WTC11 (cell line): Measurements from ENCODE around the gene SLC9A7. TPM values are rescaled to one million over a fixed set of nuclear protein-coding genes. Genes with fewer than 3 reads are reported as not detected.

ENCODE experiments used
- ATAC-seq: fragments of 200-7000 bp; cut with Tn5 transposase; 2 replicates; pipeline ENCODE4 v1.10.0; 2021; ENCODE audit warnings: mild to moderate bottlenecking, moderate library complexity
- CTCF ChIA-PET: fragments of 300-600 bp; sonication (Branson Sonifier 250); formaldehyde crosslinking; loops from one replicate; lab custom pipeline; 2021; ENCODE audit warnings: antibody characterized with exemption; lab: Charles Lee
- POLR2A ChIA-PET: fragments of 350-600 bp; sonication (Branson Sonifier 250); formaldehyde crosslinking; loops from one replicate; lab custom pipeline; 2021; ENCODE audit warnings: antibody characterized with exemption; lab: Charles Lee
- DNase-seq: peaks from one replicate; pipeline ENCODE4 v3.0.0; 2021; ENCODE audit warnings: low spot score
- H3K27ac Mint-ChIP-seq: 2 replicates; pipeline ENCODE4 v1.8.0; 2021; ENCODE audit warnings: mixed read lengths
- H3K27me3 Mint-ChIP-seq: 2 replicates; pipeline ENCODE4 v1.8.0; 2021; ENCODE audit warnings: low read depth, mild to moderate bottlenecking, moderate library complexity, mixed read lengths
- H3K36me3 Mint-ChIP-seq: 2 replicates; pipeline ENCODE4 v1.8.0; 2021; ENCODE audit warnings: mixed read lengths
- H3K4me1 Mint-ChIP-seq: 2 replicates; pipeline ENCODE4 v1.8.0; 2022; ENCODE audit warnings: mixed read lengths
- H3K4me3 Mint-ChIP-seq: 2 replicates; pipeline ENCODE4 v1.8.0; 2021; ENCODE audit warnings: mild to moderate bottlenecking, moderate library complexity, mixed read lengths
- H3K9me3 Mint-ChIP-seq: 2 replicates; pipeline ENCODE4 v1.8.0; 2021; ENCODE audit warnings: mixed read lengths
- AFF4 ChIP-seq: sonication (generic); formaldehyde crosslinking; IDR thresholded peaks from 2 replicates; pipeline ENCODE4 v1.8.1; 2023; ENCODE audit warnings: mild to moderate bottlenecking, missing genetic modification reagents, borderline replicate concordance
- ATF3 ChIP-seq: sonication (generic); formaldehyde crosslinking; conservative IDR thresholded peaks from 2 replicates; pipeline ENCODE4 v1.8.1; 2022; ENCODE audit warnings: mild to moderate bottlenecking, missing genetic modification reagents
- CREB1 ChIP-seq: sonication (generic); formaldehyde crosslinking; IDR thresholded peaks from 2 replicates; pipeline ENCODE4 v1.8.0; 2023; ENCODE audit warnings: mild to moderate bottlenecking, missing genetic modification reagents
- CREM ChIP-seq: sonication (generic); formaldehyde crosslinking; IDR thresholded peaks from 2 replicates; pipeline ENCODE4 v1.8.1; 2022; ENCODE audit warnings: mild to moderate bottlenecking, missing genetic modification reagents, moderate library complexity
- E2F5 ChIP-seq: sonication (generic); formaldehyde crosslinking; IDR thresholded peaks from 2 replicates; pipeline ENCODE4 v1.8.1; 2022; ENCODE audit warnings: mild to moderate bottlenecking, moderate library complexity, missing genetic modification reagents
- ETV6 ChIP-seq: sonication (generic); formaldehyde crosslinking; IDR thresholded peaks from 2 replicates; pipeline ENCODE4 v1.8.1; 2022; ENCODE audit warnings: mild to moderate bottlenecking, missing genetic modification reagents
- FOXK1 ChIP-seq: sonication (generic); formaldehyde crosslinking; IDR thresholded peaks from 2 replicates; pipeline ENCODE4 v1.8.0; 2022; ENCODE audit warnings: mild to moderate bottlenecking, moderate library complexity, missing genetic modification reagents
- GABPB1 ChIP-seq: sonication (generic); formaldehyde crosslinking; IDR thresholded peaks from 2 replicates; pipeline ENCODE4 v1.8.1; 2023; ENCODE audit warnings: mild to moderate bottlenecking, missing genetic modification reagents
- JAZF1 ChIP-seq: fragments of 250-450 bp; sonication (Bioruptor Pico); IDR thresholded peaks from 2 replicates; pipeline ENCODE4 v1.9.0; 2021; ENCODE audit warnings: moderate library complexity, mild to moderate bottlenecking, inconsistent platforms
- JUN ChIP-seq: sonication (generic); formaldehyde crosslinking; IDR thresholded peaks from 2 replicates; pipeline ENCODE4 v1.8.0; 2023; ENCODE audit warnings: mild to moderate bottlenecking, missing genetic modification reagents
- KAT7 ChIP-seq: sonication (generic); formaldehyde crosslinking; IDR thresholded peaks from 2 replicates; pipeline ENCODE4 v1.8.1; 2023; ENCODE audit warnings: missing genetic modification reagents, mild to moderate bottlenecking, borderline replicate concordance
- NR3C1 ChIP-seq: sonication (generic); formaldehyde crosslinking; conservative IDR thresholded peaks from 2 replicates; pipeline ENCODE4 v1.8.1; 2023; ENCODE audit warnings: low read depth, mild to moderate bottlenecking, missing genetic modification reagents
- RELA ChIP-seq: sonication (generic); formaldehyde crosslinking; IDR thresholded peaks from 2 replicates; pipeline ENCODE4 v1.8.1; 2022; ENCODE audit warnings: missing genetic modification reagents, mild to moderate bottlenecking, borderline replicate concordance
- SOX15 ChIP-seq: fragments of 250-450 bp; sonication (Bioruptor Pico); IDR thresholded peaks from 2 replicates; pipeline ENCODE4 v1.9.0; 2021; ENCODE audit warnings: mild to moderate bottlenecking
- ZNF138 ChIP-seq: sonication (generic); formaldehyde crosslinking; conservative IDR thresholded peaks from 2 replicates; pipeline ENCODE4 v1.8.1; 2022; ENCODE audit warnings: mild to moderate bottlenecking, moderate library complexity, missing genetic modification reagents
- ZNF232 ChIP-seq: sonication (generic); formaldehyde crosslinking; IDR thresholded peaks from 2 replicates; pipeline ENCODE4 v1.8.0; 2022; ENCODE audit warnings: mild to moderate bottlenecking, missing genetic modification reagents
- ZNF396 ChIP-seq: fragments of 250-450 bp; sonication (Bioruptor Pico); IDR thresholded peaks from 2 replicates; pipeline ENCODE4 v1.8.0; 2021; ENCODE audit warnings: mild to moderate bottlenecking, moderate library complexity, borderline replicate concordance
- ZNF416 ChIP-seq: fragments of 250-450 bp; sonication (Bioruptor Pico); IDR thresholded peaks from 2 replicates; pipeline ENCODE4 v1.9.0; 2021; ENCODE audit warnings: mild to moderate bottlenecking, inconsistent platforms
- total RNA-seq: library from RNA; stranded (reverse); gene quantifications from 3 replicates; pipeline ENCODE4 v1.2.3, GENCODE V29; 2021
- TF ChIP-seq, protein P1 (sequence below): sonication (generic); formaldehyde crosslinking; IDR thresholded peaks from 2 replicates; pipeline ENCODE4 v1.8.1; 2023; ENCODE audit warnings: mild to moderate bottlenecking, missing genetic modification reagents, moderate library complexity
- TF ChIP-seq, protein P2 (sequence below): fragments of 250-450 bp; sonication (Bioruptor Pico); IDR thresholded peaks from 2 replicates; pipeline ENCODE4 v1.9.0; 2021; ENCODE audit warnings: mild to moderate bottlenecking
- TF ChIP-seq, protein P3 (sequence below): fragments of 250-450 bp; sonication (Bioruptor Pico); IDR thresholded peaks from 2 replicates; pipeline ENCODE4 v1.9.0; 2021; ENCODE audit warnings: mild to moderate bottlenecking, borderline replicate concordance

SLC9A7 gene
- total RNA-seq, 1 experiment from 2014 or later, result 18.0 TPM

DNA sequence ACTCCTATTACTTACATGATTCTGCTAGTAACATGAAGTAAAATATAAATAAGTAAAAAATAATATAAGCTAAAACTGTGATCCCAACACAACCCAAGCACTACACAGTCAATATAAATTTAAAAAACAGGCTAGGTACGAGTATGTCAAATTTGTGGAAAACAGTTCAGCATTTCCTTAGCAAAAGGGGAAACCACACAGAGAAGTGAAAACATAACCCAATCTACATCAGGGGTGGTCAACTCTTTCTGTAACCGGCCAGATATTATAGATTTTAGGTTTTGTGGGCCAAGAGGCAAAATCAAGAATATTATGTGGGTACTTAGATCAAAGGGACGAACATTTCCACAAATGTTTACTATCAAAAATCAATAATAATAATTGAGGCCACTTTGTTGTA lies 115.3 kb downstream of the SLC9A7 start (continued):
- TF ChIP-seq, protein P1, sequence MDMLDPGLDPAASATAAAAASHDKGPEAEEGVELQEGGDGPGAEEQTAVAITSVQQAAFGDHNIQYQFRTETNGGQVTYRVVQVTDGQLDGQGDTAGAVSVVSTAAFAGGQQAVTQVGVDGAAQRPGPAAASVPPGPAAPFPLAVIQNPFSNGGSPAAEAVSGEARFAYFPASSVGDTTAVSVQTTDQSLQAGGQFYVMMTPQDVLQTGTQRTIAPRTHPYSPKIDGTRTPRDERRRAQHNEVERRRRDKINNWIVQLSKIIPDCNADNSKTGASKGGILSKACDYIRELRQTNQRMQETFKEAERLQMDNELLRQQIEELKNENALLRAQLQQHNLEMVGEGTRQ (CRISPR knock-in tag), result no peak
- no peak for TF ChIP-seq KAT7
- TF ChIP-seq ZNF138 (CRISPR knock-in tag), result no peak
- no peak for TF ChIP-seq GABPB1 (CRISPR knock-in tag)
- TF ChIP-seq, protein P2, sequence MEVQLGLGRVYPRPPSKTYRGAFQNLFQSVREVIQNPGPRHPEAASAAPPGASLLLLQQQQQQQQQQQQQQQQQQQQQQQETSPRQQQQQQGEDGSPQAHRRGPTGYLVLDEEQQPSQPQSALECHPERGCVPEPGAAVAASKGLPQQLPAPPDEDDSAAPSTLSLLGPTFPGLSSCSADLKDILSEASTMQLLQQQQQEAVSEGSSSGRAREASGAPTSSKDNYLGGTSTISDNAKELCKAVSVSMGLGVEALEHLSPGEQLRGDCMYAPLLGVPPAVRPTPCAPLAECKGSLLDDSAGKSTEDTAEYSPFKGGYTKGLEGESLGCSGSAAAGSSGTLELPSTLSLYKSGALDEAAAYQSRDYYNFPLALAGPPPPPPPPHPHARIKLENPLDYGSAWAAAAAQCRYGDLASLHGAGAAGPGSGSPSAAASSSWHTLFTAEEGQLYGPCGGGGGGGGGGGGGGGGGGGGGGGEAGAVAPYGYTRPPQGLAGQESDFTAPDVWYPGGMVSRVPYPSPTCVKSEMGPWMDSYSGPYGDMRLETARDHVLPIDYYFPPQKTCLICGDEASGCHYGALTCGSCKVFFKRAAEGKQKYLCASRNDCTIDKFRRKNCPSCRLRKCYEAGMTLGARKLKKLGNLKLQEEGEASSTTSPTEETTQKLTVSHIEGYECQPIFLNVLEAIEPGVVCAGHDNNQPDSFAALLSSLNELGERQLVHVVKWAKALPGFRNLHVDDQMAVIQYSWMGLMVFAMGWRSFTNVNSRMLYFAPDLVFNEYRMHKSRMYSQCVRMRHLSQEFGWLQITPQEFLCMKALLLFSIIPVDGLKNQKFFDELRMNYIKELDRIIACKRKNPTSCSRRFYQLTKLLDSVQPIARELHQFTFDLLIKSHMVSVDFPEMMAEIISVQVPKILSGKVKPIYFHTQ, result no peak

GRCh38 chrX:46642145-46642544 lies 116.8 kb downstream of the SLC9A7 start:
- no peaks in the 10 kb centered on the region for H3K9me3 Mint-ChIP-seq
- peak; percentile 36; the same call in 1 of the 2 replicates for ATAC-seq
- H3K27ac Mint-ChIP-seq, result no peak overlapping the region
- peaks cover 6% of the 10 kb centered on the region for H3K4me1 Mint-ChIP-seq
- H3K4me3 Mint-ChIP-seq, result no peak overlapping the region
- ChIA-PET CTCF (no interaction called here), POLR2A (no interaction called here)
- DNase-seq, result no peak
- no peaks in the 10 kb centered on the region for H3K27me3 Mint-ChIP-seq
- peaks cover 16% of the 10 kb centered on the region for H3K36me3 Mint-ChIP-seq
- TF ChIP-seq CREB1 (CRISPR knock-in tag) (no peak), FOXK1 (CRISPR knock-in tag) (no peak), RELA (CRISPR knock-in tag) (no peak), NR3C1 (CRISPR knock-in tag) (no peak), ATF3 (CRISPR knock-in tag) (no peak), ZNF416 (no peak), ZNF396 (no peak), E2F5 (no peak), SOX15 (CRISPR knock-in tag) (no peak), ZNF232 (no peak), CREM (CRISPR knock-in tag) (no peak), JAZF1 (CRISPR knock-in tag) (no peak), ZNF138 (CRISPR knock-in tag) (no peak), JUN (CRISPR knock-in tag) (no peak), ETV6 (CRISPR knock-in tag) (no peak), AFF4 (CRISPR knock-in tag) (no peak)
- TF ChIP-seq, protein P3, sequence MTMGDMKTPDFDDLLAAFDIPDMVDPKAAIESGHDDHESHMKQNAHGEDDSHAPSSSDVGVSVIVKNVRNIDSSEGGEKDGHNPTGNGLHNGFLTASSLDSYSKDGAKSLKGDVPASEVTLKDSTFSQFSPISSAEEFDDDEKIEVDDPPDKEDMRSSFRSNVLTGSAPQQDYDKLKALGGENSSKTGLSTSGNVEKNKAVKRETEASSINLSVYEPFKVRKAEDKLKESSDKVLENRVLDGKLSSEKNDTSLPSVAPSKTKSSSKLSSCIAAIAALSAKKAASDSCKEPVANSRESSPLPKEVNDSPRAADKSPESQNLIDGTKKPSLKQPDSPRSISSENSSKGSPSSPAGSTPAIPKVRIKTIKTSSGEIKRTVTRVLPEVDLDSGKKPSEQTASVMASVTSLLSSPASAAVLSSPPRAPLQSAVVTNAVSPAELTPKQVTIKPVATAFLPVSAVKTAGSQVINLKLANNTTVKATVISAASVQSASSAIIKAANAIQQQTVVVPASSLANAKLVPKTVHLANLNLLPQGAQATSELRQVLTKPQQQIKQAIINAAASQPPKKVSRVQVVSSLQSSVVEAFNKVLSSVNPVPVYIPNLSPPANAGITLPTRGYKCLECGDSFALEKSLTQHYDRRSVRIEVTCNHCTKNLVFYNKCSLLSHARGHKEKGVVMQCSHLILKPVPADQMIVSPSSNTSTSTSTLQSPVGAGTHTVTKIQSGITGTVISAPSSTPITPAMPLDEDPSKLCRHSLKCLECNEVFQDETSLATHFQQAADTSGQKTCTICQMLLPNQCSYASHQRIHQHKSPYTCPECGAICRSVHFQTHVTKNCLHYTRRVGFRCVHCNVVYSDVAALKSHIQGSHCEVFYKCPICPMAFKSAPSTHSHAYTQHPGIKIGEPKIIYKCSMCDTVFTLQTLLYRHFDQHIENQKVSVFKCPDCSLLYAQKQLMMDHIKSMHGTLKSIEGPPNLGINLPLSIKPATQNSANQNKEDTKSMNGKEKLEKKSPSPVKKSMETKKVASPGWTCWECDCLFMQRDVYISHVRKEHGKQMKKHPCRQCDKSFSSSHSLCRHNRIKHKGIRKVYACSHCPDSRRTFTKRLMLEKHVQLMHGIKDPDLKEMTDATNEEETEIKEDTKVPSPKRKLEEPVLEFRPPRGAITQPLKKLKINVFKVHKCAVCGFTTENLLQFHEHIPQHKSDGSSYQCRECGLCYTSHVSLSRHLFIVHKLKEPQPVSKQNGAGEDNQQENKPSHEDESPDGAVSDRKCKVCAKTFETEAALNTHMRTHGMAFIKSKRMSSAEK (CRISPR knock-in tag), result no peak
